SK-N-SH (cell line): ENCODE measurements around the gene MYO18A.

Experiments
- CHD2 ChIP-seq: fragments of 150-350 bp; IDR thresholded peaks from 2 replicates; pipeline ENCODE4 v1.6.1; 2018; ENCODE audit warnings: low read length; ENCODE audit not compliant: partially characterized antibody
- CTCF ChIP-seq: fragments of 200-600 bp; sonication (generic); IDR thresholded peaks from 2 replicates; pipeline ENCODE4 v1.6.1; 2017; ENCODE audit warnings: antibody characterized with exemption, mild to moderate bottlenecking, moderate library complexity
- FOSL2 ChIP-seq: IDR thresholded peaks from 2 replicates; pipeline ENCODE4 v1.4.0; 2012; ENCODE audit warnings: low read depth, mild to moderate bottlenecking, moderate library complexity, borderline replicate concordance
- GABPA ChIP-seq: IDR thresholded peaks from 2 replicates; pipeline ENCODE4 v1.4.0; 2012; ENCODE audit warnings: low read depth, mild to moderate bottlenecking
- GATA2 ChIP-seq: sonication (generic); formaldehyde crosslinking; IDR thresholded peaks from 2 replicates; pipeline ENCODE4 v1.5.0; 2020; ENCODE audit warnings: mild to moderate bottlenecking, missing genetic modification reagents
- JUND ChIP-seq: IDR thresholded peaks from 2 replicates; pipeline ENCODE4 v1.4.0; 2012
- MAX ChIP-seq: IDR thresholded peaks from 2 replicates; pipeline ENCODE4 v1.4.0; 2012; ENCODE audit warnings: low read depth
- RAD21 ChIP-seq: IDR thresholded peaks from 2 replicates; pipeline ENCODE4 v1.6.1; 2012; ENCODE audit warnings: mild to moderate bottlenecking, low read length
- REST ChIP-seq: IDR thresholded peaks from 2 replicates; pipeline ENCODE4 v1.6.1; 2012; ENCODE audit warnings: mild to moderate bottlenecking, low read depth, low read length, moderate library complexity
- RFX5 ChIP-seq: IDR thresholded peaks from 2 replicates; pipeline ENCODE4 v1.6.1; 2012; ENCODE audit warnings: mild to moderate bottlenecking, improper control_type of control experiment, low read length
- RXRA ChIP-seq: IDR thresholded peaks from 2 replicates; pipeline ENCODE4 v1.4.0; 2012; ENCODE audit warnings: low read depth, mild to moderate bottlenecking, borderline replicate concordance
- TAF1 ChIP-seq: IDR thresholded peaks from 2 replicates; pipeline ENCODE4 v1.6.1; 2012; ENCODE audit warnings: low read depth, mild to moderate bottlenecking, low read length, moderate library complexity, borderline replicate concordance
- USF1 ChIP-seq: IDR thresholded peaks from 2 replicates; pipeline ENCODE4 v1.4.0; 2012; ENCODE audit warnings: low read depth, borderline replicate concordance
- ZBTB33 ChIP-seq: IDR thresholded peaks from 2 replicates; pipeline ENCODE4 v1.4.0; 2012; ENCODE audit warnings: low read depth, borderline replicate concordance

GRCh38 chr17:29041091-29041490 lies 139.1 kb downstream of the MYO18A start:
- TF ChIP-seq CTCF (no peak), JUND (no peak), FOSL2 (no peak), RAD21 (no peak), MAX (no peak), GATA2 (CRISPR knock-in tag) (no peak), ZBTB33 (no peak), TAF1 (no peak), GABPA (no peak), RFX5 (no peak), CHD2 (no peak), RXRA (no peak), REST (no peak), USF1 (no peak)
